Choroid plexus epithelial cell (primary cell): ENCODE results near the gene IL1R1.

Experiments used
- DNase-seq: peaks from one replicate; pipeline ENCODE4 v3.0.0-alpha.2; 2010; ENCODE audit warnings: low read depth
- H3K4me3 ChIP-seq: 2 replicates; pipeline ENCODE4 v1.5.1; 2011; ENCODE audit warnings: low read depth, mild to moderate bottlenecking, control low read depth, low read length, moderate library complexity
- TF ChIP-seq, protein P1 (sequence below): conservative IDR thresholded peaks from 2 replicates; pipeline ENCODE4 v1.5.1; 2011; ENCODE audit warnings: low read depth, mild to moderate bottlenecking, control low read depth, inconsistent platforms, low read length, moderate library complexity

The IL1R1 gene

DNA sequence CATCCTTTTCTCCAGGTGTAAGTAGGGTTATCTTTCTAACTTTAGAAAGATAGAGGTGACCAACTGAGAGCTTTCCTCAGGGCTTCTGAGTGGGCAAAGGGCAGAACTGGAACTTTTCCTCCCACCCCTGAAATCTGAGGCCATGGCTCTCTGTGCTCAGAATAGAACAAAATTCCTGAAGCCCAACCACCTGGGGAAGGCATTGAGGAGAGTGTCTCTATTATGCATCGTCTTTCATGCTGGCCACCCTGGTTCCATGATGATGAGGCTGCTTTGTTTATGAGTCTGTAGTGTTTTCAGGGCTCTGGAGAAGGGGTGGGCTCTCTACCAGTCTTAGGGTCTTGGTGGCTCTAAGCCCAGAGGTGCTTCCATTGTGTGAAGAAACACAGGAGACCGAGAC lies 30.7 kb upstream of the IL1R1 start:
- TF ChIP-seq, protein P1, sequence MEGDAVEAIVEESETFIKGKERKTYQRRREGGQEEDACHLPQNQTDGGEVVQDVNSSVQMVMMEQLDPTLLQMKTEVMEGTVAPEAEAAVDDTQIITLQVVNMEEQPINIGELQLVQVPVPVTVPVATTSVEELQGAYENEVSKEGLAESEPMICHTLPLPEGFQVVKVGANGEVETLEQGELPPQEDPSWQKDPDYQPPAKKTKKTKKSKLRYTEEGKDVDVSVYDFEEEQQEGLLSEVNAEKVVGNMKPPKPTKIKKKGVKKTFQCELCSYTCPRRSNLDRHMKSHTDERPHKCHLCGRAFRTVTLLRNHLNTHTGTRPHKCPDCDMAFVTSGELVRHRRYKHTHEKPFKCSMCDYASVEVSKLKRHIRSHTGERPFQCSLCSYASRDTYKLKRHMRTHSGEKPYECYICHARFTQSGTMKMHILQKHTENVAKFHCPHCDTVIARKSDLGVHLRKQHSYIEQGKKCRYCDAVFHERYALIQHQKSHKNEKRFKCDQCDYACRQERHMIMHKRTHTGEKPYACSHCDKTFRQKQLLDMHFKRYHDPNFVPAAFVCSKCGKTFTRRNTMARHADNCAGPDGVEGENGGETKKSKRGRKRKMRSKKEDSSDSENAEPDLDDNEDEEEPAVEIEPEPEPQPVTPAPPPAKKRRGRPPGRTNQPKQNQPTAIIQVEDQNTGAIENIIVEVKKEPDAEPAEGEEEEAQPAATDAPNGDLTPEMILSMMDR = no peak
- H3K4me3 ChIP-seq = no peak overlapping the region
- no peak for DNase-seq

DNA sequence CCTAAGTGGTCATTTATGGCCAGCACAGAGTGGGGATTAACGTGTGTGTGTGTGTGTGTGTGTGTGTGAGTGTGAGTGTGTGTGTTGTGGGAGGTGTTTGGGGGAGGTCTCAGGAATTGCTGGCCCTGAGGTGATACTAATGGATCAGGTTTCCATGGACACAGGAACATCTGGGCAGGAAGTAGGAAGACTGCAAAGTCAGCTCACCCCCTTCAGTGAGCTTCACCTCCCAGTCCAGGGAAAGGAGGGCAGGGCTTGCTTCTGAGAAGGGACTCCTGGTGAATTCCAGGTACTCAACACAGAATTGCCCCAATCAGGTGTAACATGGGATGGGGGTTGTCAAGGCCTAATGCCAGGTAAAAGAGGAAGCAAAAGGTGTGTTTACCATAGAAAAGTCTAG lies 30.3 kb upstream of the IL1R1 start:
- no peak overlapping the region for H3K4me3 ChIP-seq
- DNase-seq = peak; percentile 41
- TF ChIP-seq, protein P1 = no peak

DNA sequence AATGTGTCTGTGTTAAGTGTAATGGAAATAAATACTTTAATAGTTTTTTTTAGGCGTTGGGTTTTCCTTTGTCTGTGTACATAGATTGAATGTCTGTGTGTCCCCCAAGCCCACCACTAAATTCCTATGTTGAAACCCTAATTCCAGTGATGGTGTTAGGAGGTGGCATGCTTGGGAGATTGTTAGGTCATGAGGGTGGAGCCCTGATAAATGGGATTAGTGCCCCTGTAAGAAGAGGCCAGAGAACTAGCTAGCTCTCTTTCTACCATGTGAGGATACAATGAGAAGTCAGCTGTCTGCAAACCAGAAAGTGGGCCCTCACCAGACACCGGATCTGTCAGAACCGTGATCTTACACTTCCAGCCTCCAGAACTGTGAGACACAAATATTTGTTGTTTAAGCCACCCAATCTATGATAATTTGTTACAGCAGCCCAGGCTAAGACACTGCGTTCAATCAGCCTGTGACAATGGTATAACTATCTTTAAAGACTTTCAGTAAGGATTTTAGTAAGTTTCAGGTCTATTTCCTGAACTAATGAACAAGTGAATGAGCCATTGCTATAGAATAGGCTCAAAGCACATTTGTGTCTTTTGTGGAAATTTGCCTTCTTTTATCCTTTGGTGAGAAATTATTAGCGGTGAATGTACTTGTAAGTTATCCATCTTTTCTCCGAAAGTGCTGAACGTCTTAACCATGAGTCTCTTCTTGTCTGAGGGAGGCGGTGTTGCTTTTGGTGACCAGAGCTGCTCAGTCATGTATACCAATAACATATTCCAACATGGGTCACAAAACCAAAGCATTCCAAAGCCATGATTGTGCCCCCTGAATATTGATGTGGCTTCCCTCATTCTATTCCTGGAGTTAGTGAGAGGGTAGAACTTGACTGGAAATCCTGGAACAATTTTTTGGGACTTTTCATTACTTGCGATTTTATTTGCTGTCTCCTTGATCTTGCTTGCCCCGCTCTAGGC lies 29.6 kb upstream of the IL1R1 start:
- TF ChIP-seq, protein P1 = no peak
- DNase-seq = peak; percentile 41
- H3K4me3 ChIP-seq = no peak overlapping the region

DNA sequence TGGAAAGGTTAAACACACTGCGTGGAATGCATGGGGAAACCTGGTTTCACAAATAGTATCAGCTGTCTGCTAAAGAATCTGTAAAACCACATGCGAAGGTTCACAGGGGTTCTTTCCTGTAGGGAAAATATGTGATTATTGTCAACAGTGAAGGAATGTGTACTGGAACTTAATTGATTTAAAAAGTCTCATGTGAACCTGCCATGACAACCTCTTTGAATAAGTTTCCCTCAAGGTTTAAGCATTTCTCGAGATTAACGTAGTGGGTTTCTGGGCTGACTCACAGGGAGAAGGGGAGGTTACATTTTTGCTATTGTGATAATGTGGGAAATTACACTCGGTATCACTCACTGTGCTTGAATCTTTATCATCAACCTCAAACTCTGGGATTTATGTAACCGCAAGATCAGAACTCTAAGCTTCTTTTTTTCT lies 28.2 kb upstream of the IL1R1 start:
- TF ChIP-seq, protein P1 = no peak
- peak; percentile 96 for DNase-seq
- H3K4me3 ChIP-seq = no peak overlapping the region

DNA sequence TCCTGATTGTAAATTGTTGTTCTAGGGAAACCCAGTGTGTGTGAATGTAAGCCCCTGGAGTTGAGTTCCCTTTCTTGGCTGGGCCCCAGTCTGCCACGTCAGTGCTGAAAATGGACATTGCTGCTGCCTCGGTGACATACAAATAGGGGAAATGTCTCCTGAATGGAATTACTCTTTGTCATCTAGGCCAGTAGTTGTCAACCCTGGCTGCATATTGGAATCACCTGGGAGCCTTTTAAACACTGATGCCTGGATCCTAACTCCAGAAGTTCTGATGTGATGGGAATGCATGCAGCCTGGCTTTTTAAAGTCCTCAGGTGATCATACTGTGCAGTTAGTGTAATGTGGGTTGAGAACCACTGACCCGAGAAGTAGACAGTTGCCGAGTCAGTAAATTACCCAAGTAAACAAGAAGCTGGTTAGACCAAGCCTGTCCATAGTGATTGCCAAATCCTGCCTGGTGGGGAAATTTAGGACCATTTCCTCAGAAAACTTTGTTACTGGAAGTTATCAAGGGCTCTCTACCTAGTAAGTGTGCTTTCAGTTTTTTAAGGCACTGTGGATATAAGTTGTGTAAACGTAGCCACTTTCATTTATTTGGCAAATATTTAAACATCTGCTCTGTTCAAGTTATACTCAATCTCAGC lies 27.6 kb upstream of the IL1R1 start:
- peak; percentile 82 for DNase-seq

DNA sequence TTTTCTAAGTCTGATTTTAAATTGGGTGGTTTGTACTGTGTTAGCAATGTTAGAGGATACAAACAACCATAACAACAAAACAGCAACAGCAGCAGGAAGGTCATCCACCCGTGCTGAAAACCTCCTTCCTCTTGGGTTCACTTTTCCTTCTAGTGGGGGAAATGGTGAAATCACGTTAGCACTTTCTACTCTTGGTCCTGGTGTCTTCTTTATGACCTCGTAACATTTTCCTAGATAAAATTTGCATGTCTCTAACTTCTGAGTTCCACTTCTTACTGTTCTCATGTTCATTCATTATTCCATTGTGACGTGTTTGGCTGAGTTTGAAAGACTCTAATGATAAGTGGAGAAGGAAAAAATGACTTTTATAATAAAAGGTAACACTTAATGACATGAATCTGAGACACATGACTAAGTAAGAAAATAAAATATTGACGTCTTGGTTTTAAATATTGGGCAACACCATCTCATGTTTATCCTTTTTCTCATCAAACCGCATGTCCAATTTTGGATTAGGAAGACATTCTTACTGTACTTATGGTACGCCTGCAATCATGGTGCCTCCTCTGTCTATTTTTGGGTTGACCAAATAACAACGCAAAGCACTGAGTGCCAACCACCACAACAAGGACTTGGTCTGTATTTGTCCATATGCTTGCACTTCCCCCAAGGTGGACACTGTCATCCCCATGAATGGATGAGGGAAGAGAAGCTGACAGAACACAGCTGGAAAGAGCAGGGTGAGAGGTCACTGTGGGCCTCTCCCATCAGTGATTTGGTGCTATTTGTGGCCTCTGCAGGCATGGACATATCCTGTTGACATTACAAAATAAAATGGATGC lies 25.7 kb upstream of the IL1R1 start:
- no peak overlapping the region for H3K4me3 ChIP-seq
- TF ChIP-seq, protein P1 = no peak
- peak; percentile 52 for DNase-seq

More for the DNA sequence above, 27.6 kb upstream of the IL1R1 start:
- TF ChIP-seq, protein P1 = no peak
- H3K4me3 ChIP-seq = no peak overlapping the region
